NCI-H524 treated with DMSO at 0.1 percent for 48 hours (cell line): ENCODE data around the gene TMEM198.

Experiments used
- DNase-seq: peaks from one replicate; lab custom pipeline; 2025; lab: John Stamatoyannopoulos, UW

Gene TMEM198

DNA sequence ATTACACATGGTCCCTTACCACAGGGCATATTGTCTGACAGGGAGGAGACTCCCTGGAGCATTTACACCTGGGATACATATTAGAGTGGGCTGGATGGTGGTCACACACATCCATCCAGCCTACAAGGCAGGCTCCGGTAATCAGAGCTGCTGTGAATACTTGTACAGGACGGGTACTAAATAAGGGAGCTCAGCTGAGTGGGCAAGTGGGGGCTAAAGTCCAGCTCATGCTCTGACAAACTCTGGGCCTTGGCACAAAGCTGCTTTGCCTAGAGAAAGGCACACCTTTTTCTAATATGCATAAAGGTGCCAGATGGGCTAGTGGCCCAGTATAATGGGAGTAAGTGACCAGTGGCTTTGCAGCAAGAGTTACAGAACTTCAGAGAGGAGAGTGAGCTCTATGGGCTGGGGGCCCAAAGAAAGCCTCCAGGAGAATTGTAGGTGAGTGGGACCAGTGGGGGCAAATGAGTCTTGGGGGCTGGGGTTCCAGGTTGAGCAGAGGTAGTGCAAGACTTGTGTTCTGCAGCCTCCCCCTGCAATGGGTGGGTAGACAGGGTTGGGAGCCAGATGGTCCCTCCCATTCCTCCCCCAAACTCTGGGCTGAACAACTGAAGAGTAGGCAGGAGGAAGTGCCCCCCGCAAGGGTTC, 1.6 kb downstream of the TMEM198 start:
- DNase-seq: no peak

DNA sequence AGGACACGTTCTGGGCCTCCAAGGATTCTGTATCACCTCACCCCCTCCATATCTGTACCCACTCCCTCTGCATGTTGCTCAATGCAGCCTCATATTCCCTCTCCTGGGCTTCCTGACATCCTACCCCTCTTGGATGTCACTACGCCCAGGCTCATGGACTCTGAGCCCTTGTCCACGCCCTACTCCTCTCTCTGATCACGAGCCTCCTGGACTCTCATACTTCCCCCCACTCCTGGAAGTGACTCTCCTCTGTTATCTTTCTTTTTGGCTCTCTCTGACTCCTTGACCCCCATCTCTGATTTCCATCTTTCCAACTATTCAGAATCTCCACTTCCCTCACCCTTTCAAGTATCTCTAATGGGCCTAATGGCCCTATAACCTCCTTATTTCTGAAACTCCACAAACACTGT, 2.1 kb downstream of the TMEM198 start:
- no peak for DNase-seq

DNA sequence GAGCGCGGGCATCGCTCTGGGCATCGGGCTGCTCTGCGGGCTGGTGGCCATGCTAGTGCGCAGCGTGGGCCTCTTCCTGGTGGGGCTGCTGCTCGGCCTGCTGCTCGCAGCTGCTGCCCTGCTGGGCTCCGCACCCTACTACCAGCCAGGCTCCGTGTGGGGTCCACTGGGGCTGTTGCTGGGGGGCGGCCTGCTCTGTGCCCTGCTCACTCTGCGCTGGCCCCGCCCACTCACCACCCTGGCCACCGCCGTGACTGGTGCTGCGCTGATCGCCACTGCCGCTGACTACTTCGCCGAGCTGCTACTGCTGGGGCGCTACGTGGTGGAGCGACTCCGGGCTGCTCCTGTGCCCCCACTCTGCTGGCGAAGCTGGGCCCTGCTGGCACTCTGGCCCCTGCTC, 3.8 kb downstream of the TMEM198 start:
- DNase-seq: no peak

DNA sequence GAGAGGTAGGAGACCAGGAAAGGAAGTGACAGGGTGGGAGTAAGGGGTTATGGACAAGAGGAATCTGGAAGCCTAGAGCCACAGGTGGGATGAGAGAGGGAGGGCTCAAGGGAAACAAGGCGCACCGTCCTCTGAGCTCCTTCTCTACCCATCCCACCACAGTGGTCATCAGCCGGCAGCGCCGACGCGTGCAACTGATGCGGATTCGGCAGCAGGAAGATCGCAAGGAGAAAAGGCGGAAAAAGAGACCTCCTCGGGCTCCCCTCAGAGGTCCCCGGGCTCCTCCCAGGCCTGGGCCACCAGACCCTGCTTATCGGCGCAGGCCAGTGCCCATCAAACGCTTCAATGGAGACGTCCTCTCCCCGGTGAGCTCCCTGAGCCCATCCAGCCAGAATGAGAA, 5.2 kb downstream of the TMEM198 start:
- no peak for DNase-seq

DNA sequence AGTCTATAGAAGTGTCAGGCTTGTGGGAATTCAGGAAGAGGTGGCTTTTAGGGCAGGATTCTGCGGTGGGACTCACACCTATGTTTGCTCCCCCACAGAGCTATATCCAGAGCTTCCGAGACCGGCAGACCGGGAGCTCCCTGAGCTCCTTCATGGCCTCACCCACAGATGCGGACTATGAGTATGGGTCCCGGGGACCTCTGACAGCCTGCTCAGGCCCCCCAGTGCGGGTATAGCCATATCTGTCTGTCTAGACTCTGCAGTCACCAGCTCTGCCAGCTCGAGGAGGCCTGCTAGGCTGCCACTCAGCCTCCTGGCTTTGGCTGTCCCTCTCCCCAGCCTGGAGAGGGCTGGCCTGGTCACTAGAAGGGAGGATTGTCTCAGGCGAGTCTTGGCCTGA, 5.8 kb downstream of the TMEM198 start:
- DNase-seq: no peak

DNA sequence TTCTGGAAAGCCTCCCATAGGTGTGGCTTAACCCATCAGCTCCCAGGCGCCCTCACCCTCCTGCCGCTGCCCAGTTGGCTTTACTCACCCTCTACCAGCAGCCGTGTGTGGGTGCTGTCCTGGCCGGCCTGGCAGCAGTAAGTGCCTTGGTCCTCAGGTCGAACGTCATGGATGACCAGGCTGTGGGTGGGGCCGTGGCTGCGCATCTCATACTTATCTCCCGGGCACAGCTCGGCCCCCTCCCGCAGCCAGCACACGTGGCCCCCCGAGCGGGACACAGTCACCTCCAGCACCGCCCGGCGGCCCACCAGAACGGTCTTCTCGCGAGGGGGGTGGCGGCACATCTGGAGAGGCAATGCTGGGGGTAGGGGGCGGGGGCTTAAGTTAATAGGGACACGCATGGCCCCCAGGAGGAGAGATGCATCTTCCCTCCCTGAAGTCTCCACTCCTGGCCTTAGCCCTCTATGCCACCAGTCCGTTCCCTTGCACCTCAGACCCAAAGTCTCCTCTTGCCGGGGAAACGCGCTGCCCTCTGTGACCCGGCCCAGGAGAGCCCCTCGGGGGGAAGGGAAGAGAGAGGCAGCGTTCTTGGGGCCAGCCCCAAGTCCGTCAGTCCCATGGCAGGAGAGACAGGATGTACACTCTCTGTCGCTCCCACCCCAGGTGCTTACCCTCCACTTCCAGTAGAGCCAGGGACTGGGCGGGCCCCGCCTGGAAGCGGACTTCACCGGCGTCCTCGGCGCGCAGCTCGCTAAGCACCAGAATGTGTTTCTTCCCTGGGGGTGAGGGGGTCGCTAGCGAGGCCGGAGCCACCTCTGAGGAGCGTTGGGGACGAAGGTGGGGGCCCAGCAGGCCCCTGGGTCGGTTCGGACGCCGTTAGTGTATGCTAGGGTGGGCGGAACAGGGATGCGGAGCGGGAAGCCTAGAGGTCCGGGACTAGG, 7.9 kb downstream of the TMEM198 start:
- DNase-seq: no peak

DNA sequence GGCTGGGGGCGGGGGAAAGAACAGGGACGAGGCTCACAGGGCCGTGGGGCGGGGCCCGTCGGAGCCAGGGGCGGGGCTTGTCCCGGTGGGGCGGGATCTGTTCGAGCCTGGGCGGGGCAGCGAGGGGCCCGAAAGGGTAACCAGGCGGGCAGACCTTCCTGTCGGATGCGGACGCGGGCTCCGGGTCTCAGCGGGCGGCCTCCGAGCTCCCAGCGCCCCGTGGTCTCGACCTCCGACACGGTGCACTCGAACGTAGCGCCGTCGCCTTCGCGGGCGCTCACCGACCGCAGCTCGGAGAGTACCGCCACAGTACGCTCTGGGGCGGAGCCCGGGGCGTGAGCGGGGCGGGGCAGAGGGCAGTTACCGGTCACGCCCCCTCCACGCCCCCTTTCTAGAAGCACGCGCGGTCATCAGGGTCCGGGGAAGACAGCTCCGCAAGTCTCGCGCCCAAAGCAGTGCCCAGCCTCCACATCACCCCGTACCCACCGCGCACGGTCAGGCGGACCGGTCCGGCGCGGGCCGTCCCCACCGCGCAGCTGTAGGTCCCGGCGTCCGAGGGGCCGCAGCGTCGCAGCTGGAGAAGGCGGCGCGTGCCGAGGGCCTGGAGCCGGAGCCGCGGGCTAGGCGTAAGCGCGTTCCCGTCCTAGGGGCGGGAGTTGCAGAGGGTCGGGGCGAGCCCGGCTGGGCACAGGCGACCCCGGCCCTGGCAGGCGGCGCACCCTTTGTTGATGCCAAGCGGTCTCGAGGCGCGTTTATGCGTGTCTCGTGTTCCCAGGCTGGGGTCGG, 8.7 kb downstream of the TMEM198 start:
- DNase-seq: no peak

DNA sequence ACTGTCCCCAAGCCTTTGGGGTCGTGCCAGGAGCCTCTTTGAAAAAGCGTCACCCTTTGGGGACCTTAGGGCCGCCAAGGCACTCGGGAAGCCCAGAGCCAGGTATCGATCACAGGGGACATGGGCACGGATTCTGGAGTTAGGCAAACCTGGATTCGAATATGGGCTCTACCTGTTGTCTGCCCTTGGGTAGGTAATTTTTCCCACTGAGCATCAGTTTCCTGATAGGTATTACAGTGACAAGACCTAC, 9.3 kb downstream of the TMEM198 start:
- DNase-seq: no peak

DNA sequence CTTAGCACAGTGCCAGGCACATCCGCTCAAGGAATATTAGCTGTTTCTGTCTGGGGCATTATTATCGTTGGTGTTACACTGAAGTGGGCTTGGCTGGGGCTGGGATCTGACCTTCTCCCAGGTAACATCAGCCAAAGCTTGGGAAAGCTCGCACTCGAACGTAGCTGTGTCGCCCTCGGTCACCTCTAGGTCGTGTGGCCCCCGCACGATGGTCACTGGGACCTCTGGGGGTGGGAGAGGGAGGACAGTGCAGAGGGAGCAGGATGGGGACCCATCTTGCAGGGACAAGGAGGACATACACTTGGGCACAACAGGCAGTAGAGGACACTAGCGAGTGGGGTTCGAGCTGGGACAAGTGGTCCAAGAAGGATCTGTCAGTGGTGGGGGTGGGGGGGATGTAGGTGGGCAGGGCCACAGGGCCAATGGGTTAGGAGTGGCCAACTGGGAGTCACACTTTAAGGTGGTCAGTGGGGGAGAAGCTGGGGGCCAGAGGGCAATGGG, 9.7 kb downstream of the TMEM198 start:
- DNase-seq: no peak

DNA sequence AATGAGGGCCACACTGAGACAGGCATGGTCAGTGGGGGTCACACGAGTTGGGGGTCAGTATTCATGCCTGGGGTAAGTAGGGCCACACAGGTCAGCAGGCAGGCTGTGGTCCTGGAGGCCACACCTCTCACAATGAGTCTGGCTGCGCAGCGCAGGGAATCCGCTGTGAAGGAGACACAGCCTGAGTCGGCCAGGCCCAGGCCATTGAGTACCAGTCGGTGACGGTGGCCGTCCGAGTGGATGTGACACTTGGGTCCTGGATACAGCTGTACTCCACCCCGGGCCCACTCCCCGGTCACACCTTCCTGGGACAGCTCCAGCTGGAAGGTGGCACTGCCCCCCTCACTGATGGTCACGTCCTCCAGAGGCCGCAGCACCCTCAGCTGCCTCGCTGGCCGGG, 10.5 kb downstream of the TMEM198 start:
- DNase-seq: no peak

DNA sequence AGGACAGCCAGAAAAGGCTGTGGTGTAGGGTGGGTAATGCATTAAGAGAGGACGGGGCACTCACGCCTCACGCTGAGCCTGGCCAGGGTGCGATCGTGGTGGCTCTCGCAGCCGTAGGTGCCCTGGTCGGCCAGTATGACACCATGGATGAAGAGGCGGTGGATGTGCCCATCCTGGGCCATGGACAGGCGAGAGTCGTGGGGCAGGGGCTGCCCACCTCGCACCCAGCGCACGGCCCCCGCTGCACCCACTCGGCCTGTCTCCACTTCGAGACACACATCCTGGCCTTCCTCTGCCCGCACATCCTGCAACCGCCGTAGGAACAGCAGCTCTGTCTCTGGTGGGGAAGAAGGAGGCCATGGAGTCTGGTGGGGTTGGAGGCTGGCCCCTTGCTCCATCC, 12.1 kb downstream of the TMEM198 start:
- DNase-seq: no peak

DNA sequence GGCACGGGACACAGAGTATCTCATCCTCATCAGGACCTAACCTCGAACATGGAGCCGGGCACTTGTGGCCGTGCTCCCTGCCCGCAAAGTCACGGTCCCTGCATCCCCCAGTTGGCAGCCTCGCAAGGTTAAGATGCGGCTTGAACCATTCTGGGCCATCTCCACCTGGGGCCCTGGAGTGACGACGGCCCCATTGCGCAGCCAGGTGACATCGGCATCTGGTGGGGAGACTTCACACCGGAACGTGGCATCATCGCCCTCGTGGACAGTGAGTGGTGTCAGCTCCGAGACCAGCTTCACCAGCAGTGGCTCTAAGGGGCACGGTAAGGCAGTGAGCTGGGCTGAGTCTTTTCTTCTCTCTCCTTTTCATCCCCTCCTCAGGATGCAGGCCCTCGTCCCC, 12.6 kb downstream of the TMEM198 start:
- DNase-seq: no peak

DNA sequence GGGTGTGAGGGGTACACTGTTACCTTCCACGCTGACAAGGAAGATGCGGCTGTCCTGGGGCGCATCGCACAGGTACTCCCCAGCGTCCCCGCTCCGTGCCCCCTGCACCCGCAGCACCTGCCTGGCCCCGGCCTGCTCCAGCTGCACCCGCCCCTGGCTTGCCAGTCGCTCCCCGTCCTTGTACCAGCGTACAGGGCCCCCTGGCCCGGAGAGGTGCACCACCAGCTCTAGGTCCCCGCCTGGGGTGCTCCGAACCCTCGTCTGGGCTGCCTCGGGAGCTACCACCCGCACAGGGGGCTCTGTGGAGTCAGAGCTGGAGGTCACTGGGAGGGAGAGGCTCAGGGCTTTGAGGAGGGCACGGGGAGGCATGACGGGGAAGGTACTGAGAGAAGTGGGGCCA, 13.5 kb downstream of the TMEM198 start:
- DNase-seq: no peak

DNA sequence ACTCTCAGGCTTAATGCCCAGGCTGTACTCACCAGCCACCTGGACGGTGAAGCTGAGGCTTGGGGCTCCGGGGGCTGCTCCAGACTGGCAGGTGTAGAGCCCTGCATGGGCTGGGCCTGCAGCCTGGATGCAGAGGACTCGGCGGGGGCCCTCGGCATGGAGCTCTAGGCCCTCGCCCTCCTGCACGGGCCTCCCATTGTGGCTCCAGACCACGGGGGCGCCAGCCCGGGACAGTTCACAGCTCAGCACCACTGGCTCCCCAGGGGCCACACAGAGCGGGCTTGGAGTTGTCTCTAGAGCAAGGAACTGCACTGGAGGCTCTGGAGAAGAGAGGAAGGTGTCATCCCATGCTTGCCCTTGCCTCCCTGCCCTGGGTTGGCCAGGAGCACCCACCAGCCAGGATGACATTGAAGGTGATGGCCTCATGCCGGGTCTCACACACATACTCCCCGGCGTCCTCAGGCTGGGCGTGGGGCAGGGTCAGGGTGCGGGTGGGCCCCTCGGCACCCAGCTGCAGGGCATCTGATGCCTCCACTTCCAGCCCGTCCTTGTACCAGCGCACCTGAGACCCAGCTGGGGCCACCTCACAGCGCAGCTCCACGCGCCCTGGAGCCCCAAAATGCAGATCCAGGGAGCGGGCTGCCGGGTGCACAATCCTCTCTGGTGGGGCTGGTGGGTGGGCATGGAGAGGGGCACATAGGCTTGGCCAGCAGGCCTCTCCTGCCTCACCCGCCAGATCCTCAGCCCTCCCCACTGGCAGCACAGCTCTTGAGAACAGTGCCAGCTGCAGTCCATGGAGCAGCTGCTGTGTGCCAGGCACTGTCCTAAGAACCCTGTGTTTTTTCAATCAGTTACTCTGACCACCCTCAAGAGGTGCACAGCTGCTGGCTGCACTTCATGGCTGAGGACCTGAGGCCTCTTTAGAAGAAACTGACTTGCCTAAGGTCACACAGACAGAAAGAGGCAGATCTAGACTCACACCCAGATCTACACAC, 14.3 kb downstream of the TMEM198 start:
- DNase-seq: no peak

DNA sequence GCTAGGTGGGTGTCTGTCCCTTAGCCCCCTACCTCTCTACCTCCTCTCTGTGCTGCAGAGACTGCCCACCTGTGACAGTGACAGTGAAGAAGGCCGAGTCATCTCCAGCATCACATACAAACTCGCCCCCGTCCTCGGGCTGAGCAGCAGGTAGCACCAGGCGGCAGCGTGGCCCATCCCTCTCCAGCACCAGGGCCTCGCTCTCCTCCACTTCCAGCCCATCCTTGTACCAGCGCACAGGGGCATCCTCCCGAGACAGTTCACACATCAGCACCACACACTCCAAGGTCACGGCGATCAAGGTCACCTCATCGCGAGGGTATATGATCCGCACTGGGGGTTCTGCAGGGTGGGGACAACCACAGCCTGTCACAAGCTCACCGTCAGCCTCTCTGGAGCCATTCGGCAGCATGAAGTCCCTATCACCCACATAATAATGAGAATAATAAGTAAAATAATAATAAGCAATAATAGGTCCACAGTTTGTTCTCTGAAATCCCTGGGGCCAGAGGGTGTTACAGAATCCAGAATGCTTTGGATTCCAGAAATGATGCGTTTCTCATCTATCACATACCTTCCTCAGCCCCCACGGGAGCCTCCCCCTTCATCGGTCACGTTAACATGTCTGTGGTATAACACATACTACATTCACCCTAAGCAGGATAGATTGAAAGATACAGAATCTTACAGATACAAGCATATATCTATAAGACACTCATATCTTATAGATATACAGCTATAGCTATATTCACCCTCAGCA, 15.5 kb downstream of the TMEM198 start:
- DNase-seq: no peak

DNA sequence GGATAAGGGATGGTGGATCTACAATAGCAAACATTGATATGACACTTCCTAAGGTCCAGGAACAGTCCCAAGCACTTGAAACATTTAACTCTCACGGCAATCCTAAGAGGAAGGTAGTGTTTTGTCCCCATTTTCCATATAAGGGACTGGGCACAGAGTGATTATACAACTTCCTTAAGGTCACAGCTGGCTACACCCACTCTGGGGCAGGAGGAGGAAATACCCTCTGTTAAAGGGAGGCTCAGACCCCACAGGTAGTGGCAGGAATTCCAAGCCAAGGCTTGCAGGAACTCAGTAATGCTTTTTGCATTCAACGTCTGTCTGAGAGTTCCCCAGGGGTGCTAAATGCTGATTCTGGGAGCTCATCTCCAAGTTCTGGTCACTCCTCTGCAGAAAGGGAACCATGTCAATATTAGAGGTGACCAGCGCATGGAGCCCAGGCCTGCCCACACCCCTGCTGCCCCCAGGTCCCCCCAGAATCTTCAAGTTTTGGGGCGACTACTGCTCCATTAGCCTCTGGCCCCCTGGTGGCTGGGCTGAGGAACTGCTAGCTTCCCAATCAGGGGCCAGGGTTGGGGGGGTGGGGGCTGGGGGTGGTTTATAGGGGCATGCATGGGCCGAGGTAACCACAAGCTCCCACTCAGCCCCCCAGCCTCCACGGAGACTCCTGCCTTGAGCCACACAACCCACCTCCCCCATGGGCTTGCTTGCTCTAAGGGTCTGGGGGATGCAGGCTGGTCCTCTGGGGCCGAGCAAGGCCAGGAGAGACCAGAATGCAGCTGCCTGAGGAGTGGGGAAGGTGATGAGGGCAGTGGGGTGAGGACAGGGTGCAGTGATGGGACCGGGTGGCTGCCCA, 16.4 kb downstream of the TMEM198 start:
- no peak for DNase-seq

DNA sequence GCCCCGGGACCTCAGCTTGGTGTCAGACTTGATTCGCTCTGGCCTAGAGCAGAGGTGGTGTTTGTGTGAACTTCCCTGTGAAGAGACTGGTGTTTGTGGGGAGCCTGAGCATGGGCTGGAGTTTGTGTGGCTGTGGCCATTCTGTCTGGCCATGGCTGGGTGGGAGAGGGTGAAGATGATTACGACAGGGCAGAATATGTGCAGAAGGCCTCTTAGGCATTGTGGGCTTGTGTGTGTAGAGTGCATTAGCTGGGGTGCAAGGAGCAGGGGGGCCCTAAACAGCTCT, 17.0 kb downstream of the TMEM198 start:
- no peak for DNase-seq

DNA sequence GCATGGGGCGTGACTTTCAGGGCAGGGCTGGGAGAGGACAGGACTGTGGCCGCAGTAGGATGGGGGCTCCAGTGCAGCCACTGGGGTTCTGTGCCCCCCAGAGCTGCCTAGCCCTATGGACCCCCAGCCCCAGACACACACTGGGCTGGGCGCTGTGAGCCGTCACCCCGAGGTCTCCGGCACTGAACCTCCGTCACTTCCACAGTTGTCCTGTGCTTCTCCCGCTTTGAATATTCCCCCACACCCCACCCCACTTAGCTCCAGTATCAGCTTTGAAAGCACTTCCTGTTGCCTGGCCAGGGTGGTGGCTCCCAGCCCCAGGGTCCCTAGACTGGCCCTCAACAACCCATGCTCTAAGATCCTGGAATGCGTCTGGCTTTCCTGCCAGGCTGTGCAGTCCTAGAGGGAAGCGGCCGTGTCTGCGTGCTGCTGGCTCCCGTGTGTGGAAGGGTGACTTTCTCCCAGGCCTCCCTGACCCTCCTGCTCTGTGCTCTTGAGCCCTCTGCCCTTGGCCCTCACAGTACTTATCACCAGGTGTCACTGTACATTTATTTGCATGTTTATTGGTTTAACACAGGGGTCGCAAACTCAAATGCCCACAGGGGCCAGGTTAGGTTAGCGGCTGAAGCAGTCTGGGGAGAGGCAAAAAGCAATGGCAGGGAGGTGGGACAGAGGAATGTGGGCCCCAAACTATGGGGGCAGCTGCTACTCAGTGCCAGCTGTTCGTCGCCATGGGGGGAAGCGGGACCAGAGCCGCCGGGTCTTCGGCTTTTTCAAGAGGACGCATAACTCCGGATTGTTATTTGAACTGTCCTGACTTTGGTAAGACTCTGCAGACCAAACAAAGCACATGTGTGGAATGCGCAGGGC, 17.6 kb downstream of the TMEM198 start:
- DNase-seq: no peak
